K562 (cell line): ENCODE data around the gene GTF2H4. TPM values are rescaled to one million over a fixed set of nuclear protein-coding genes. Genes with fewer than 3 reads are reported as not detected.

Experiments used
- ATAC-seq: fragments of 200-7000 bp; cut with Tn5 transposase; 3 replicates; pipeline ENCODE4 v1.9.1; 2020; ENCODE audit warnings: moderate library complexity
- BruUV-seq: library from RNA; stranded (reverse); fragments of 400-500 nt; replicated peaks from 2 replicates; lab custom pipeline; 2021; lab: Mats Ljungman, UMichigan
- CTCF ChIA-PET: fragments of 300-600 bp; formaldehyde crosslinking; extraction: SDS; loops from one replicate; lab custom pipeline; 2021; ENCODE audit warnings: low intra/inter-chr PET ratio; lab: Yijun Ruan, JAX
- POLR2A ChIA-PET: fragments of 300-600, 350-650 bp; sonication (Branson Sonifier 250); formaldehyde crosslinking; extraction: SDS; loops from one replicate; lab custom pipeline; 2021; ENCODE audit warnings: antibody characterized with exemption, inconsistent platforms; lab: Yijun Ruan, JAX
- DNase-seq, 4 experiments: peaks; one replicate each; pipeline versions ENCODE4 v3.0.0 to v3.0.0-alpha.2; 2011 to 2018; ENCODE audit warnings: low spot score in 3 of 4, mixed read lengths in 3 of 4; ENCODE audit errors: extremely low read depth in 1 of 4
- FAIRE-seq: peaks from 2 replicates; lab custom pipeline; 2011; peaks lifted over from hg19 to GRCh38; lab: Jason Lieb, UNC
- H2AFZ ChIP-seq: 2 replicates; pipeline ENCODE4 v1.6.0; 2011; ENCODE audit warnings: low read depth, low read length, control low read depth, inconsistent platforms
- H3K27ac ChIP-seq: fragments of 200-600 bp; 3 replicates; pipeline ENCODE4 v1.8.0; 2011; ENCODE audit warnings: low read depth, mild to moderate bottlenecking, control low read depth, inconsistent platforms, low read length, moderate library complexity, mixed read lengths; ENCODE audit errors: extremely low read depth
- H3K27me3 ChIP-seq, 2 experiments: fragments of 300-600 bp in 1 of 2; 2 replicates in 1 of 2; 3 replicates in 1 of 2; pipeline versions ENCODE4 v1.6.0 to v1.8.0; 2011; ENCODE audit warnings: inconsistent platforms in 2 of 2, low read length in 2 of 2, mild to moderate bottlenecking in 1 of 2, mixed read lengths in 1 of 2, moderate library complexity in 1 of 2; ENCODE audit not compliant: control insufficient read depth in 2 of 2, insufficient read depth in 2 of 2
- H3K36me3 ChIP-seq: fragments of 300-600 bp; 3 replicates; pipeline ENCODE4 v1.8.0; 2011; ENCODE audit warnings: mild to moderate bottlenecking, low read length, inconsistent platforms; ENCODE audit not compliant: control insufficient read depth, insufficient read depth
- H3K4me1 ChIP-seq, 2 experiments: fragments of 200-600 bp in 1 of 2; replicated peaks in 1 of 2; 2 replicates in 1 of 2; 3 replicates in 1 of 2; pipeline versions ENCODE4 v1.5.1 to v1.8.0; 2011; ENCODE audit warnings: inconsistent platforms in 2 of 2, low read length in 2 of 2, mild to moderate bottlenecking in 1 of 2, mixed read lengths in 1 of 2, moderate library complexity in 1 of 2; ENCODE audit not compliant: control insufficient read depth in 2 of 2, insufficient read depth in 2 of 2
- H3K4me2 ChIP-seq: 2 replicates; pipeline ENCODE4 v1.6.1; 2011; ENCODE audit warnings: low read length, control low read depth, inconsistent platforms, mixed read lengths; ENCODE audit not compliant: insufficient read depth
- H3K4me3 ChIP-seq: fragments of 200-600 bp; sonication (generic), shearing (Covaris generic); 2 replicates; pipeline ENCODE4 v1.5.1; 2016; ENCODE audit warnings: control low read depth, inconsistent platforms
- H3K79me2 ChIP-seq: fragments of 200-600 bp; 3 replicates; pipeline ENCODE4 v1.8.0; 2011; ENCODE audit warnings: low read length, inconsistent platforms; ENCODE audit not compliant: control insufficient read depth, insufficient read depth
- H3K9ac ChIP-seq, 2 experiments: 2 replicates each; pipeline versions ENCODE4 v1.6.0 to v1.6.1; 2011; ENCODE audit warnings: low read depth in 2 of 2, low read length in 2 of 2, control low read depth in 1 of 2, inconsistent platforms in 1 of 2, mild to moderate bottlenecking in 1 of 2, mixed read lengths in 1 of 2; ENCODE audit not compliant: insufficient read depth in 1 of 2
- H3K9me1 ChIP-seq: one replicate; pipeline ENCODE4 v1.6.0; 2011; ENCODE audit warnings: inconsistent platforms, mild to moderate bottlenecking, low read length, moderate library complexity; ENCODE audit not compliant: control insufficient read depth, insufficient read depth
- H3K9me3 ChIP-seq: replicated peaks from 2 replicates; pipeline ENCODE4 v1.5.1; 2011; ENCODE audit warnings: low read depth, low read length, inconsistent platforms; ENCODE audit not compliant: control insufficient read depth, insufficient read depth
- H4K20me1 ChIP-seq: replicated peaks from 2 replicates; pipeline ENCODE4 v1.6.1; 2011; ENCODE audit warnings: low read length, inconsistent platforms, mixed read lengths; ENCODE audit not compliant: control insufficient read depth, insufficient read depth
- ARID3A ChIP-seq: IDR thresholded peaks from 2 replicates; pipeline ENCODE4 v1.6.1; 2012; ENCODE audit warnings: low read depth, low read length, improper control_type of control experiment, borderline replicate concordance
- FIP1L1 ChIP-seq: fragments of 200-400 bp; formaldehyde crosslinking; IDR thresholded peaks from 2 replicates; pipeline ENCODE4 v1.6.1; 2018; ENCODE audit warnings: mild to moderate bottlenecking, low read depth, low read length; ENCODE audit not compliant: poor library complexity, severe bottlenecking
- KDM1A ChIP-seq, 2 experiments: fragments of 450-650 bp; IDR thresholded peaks; 2 replicates each; pipeline ENCODE4 v1.6.1; 2016; ENCODE audit warnings: mild to moderate bottlenecking in 2 of 2
- MLLT1 ChIP-seq, 2 experiments: fragments of 450-650 bp; IDR thresholded peaks; 2 replicates each; pipeline ENCODE4 v1.6.1; 2016
- POLR3A ChIP-seq: IDR thresholded peaks from 2 replicates; pipeline ENCODE4 v1.6.1; 2011; ENCODE audit warnings: borderline replicate concordance, mild to moderate bottlenecking, moderate library complexity; ENCODE audit not compliant: insufficient read length, insufficient read depth; ENCODE audit errors: extremely low read depth
- PRPF4 ChIP-seq: fragments of 200-400 bp; formaldehyde crosslinking; IDR thresholded peaks from one replicate; pipeline ENCODE4 v1.6.1; 2017; ENCODE audit warnings: low read length, low read depth, mild to moderate bottlenecking; ENCODE audit not compliant: insufficient read depth, poor library complexity, severe bottlenecking
- XRCC5 ChIP-seq: fragments of 200-400 bp; formaldehyde crosslinking; IDR thresholded peaks from 2 replicates; pipeline ENCODE4 v1.6.1; 2017; ENCODE audit warnings: low read depth, mild to moderate bottlenecking, low read length
- ZNF143 ChIP-seq: sonication (generic); formaldehyde crosslinking; IDR thresholded peaks from 2 replicates; pipeline ENCODE4 v1.9.0; 2022; ENCODE audit warnings: mild to moderate bottlenecking, missing genetic modification reagents
- ZNF23 ChIP-seq: fragments of 250-450 bp; sonication (Bioruptor Pico); IDR thresholded peaks from 2 replicates; pipeline ENCODE4 v1.4.0; 2020; ENCODE audit warnings: mild to moderate bottlenecking
- ZNF408 ChIP-seq: fragments of 250-450 bp; sonication (Bioruptor Pico); IDR thresholded peaks from 2 replicates; pipeline ENCODE4 v1.4.0; 2020; ENCODE audit warnings: low read depth, mild to moderate bottlenecking, moderate library complexity
- WGBS: fragments of 100-300 bp; shearing (Covaris generic); methylation state at CpG from one replicate; pipeline ENCODE4 v1.1.6; 2016; ENCODE audit warnings: low coverage, mixed read lengths; ENCODE audit not compliant: insufficient coverage; ENCODE audit errors: missing lambda C conversion rate; 5-methylcytosine and 5-hydroxymethylcytosine counted together
- in situ Hi-C: fragments of 300-500 bp; cut with MboI; formaldehyde crosslinking; loops from 4 replicates; pipeline ENCODE4 v1.15.0; 2018; ENCODE audit warnings: inconsistent platforms, mixed read lengths
- intact Hi-C: fragments of 100-400 bp; cut with micrococcal nuclease; formaldehyde crosslinking; loops from 2 replicates; pipeline ENCODE4 v1.14.2; 2022
- polyA plus RNA-seq, 8 experiments: library from polyadenylated mRNA; depleted of rRNA in 4 of 8; stranded (reverse) in 5 of 8; unstranded in 3 of 8; fragments of >200 nt; fragmentation: Nextera tagmentation in 2 of 8; fragmentation: Illumina TruSeq in 1 of 8; extraction: Ambion mirVana in 2 of 8; extraction: Trizol in 1 of 8; gene quantifications; 2 replicates each; pipeline versions ENCODE4 v1.2.1 to v1.2.3, GENCODE V29; 2011 to 2014; ENCODE audit warnings: inconsistent platforms in 1 of 8, missing spikeins in 1 of 8
- total RNA-seq, 7 experiments: library from RNA; depleted of rRNA in 6 of 7; stranded (reverse); fragments of >200 nt in 6 of 7; fragmentation: Illumina TruSeq in 2 of 7; extraction: Trizol in 2 of 7; gene quantifications; 2 replicates each; pipeline versions ENCODE4 v1.2.1 to v1.2.3, GENCODE V29; 2011 to 2021; ENCODE audit warnings: low replicate concordance in 1 of 7

GTF2H4 gene
- total and polyA plus RNA-seq, 9 of the 15 experiments (the other 6 are each of a cell fraction or from before 2014, with no cell fraction given), result 3.6 to 86.1 (median 39.6) TPM

GRCh38 chr6:30893666-30894065, 14.3 kb upstream of the GTF2H4 start:
- Histone ChIP-seq H3K9ac (no peak overlapping the region), H3K4me2 (no peak overlapping the region), H3K27ac (no peak overlapping the region), H3K36me3 (peaks cover 87% of the 10 kb centered on the region), H3K9me3 (no peaks in the 10 kb centered on the region), H3K79me2 (peaks cover 2% of the 10 kb centered on the region; the same call in 1 of the 3 replicates), H3K9me1 (no peaks in the 10 kb centered on the region), H4K20me1 (no peaks in the 10 kb centered on the region; the same call in 1 of the 2 replicates), H3K27me3 (no peaks in the 10 kb centered on the region), H3K4me3 (no peak overlapping the region), H3K4me1 (peaks cover 0 to 19% of the 10 kb centered on the region in 2 experiments; a peak in 2 of 5 replicates), H2AFZ (no peak overlapping the region)
- CTCF ChIA-PET, result no interaction called here
- intact Hi-C loops (no loop called here), in situ Hi-C loops (no loop called here)
- TF ChIP-seq ZNF408 (CRISPR knock-in tag), result no peak
- TF ChIP-seq POLR3A, result no peak
- TF ChIP-seq ZNF23 (CRISPR knock-in tag), result no peak
- no peak for TF ChIP-seq KDM1A (IDR thresholded peaks at IDR 0.05)
- TF ChIP-seq PRPF4, result no peak
- TF ChIP-seq MLLT1 (IDR thresholded peaks at IDR 0.05), result no peak
- TF ChIP-seq ARID3A, result no peak
- TF ChIP-seq XRCC5, result no peak
- TF ChIP-seq FIP1L1, result no peak
- no peak for TF ChIP-seq ZNF143 (CRISPR knock-in tag)
- no TSS peak for BruUV-seq
- no peak for DNase-seq
- no peak for FAIRE-seq
- no peak for ATAC-seq
- POLR2A ChIA-PET, result interaction anchor here (1.0 kb wide), 1 partner anchor 8 kb away, joined by 3 read pairs; no protein-coding TSS in a partner anchor
- WGBS, result 83% methylated on average over 8 of the region's 8 CpGs
